Measurements from ENCODE around the gene AMHR2.
"Not testable (repeated sequence)": the region's sequence is repeated elsewhere in the genome, so short reads cannot be mapped to it uniquely, and the experiment has no call there.

The AMHR2 gene

DNA sequence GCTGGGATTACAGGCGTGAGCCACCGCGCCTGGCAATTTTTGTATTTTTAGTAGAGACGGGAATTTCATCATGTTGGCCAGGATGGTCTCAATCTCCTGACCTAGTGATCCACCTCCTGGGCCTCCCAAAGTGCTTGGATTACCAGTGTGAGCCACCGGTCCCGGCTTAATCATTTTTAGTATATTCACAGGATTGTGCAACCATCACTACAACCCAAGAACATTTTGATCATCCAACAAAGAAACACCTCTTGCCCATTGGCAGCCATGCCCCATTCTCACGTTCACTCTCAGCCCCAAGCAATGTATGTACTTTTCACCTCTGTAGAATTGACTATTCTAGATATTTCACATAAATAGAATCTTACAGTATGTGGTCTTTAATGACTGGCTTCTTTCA, 23.8 kb upstream of the AMHR2 start:
- DNase-seq (ENCODE audit: low read depth): no peak
- no peak for TF ChIP-seq CTCF (conservative IDR thresholded peaks at IDR 0.05; ENCODE audit: control insufficient read depth, insufficient read depth, low read depth, low read length)

GRCh38 chr12:53402351-53402750, 21.3 kb upstream of the AMHR2 start:
- H3K4me3 ChIP-seq (ENCODE audit: control insufficient read depth, low read depth, low read length); DNase-seq (ENCODE audit: low read depth): not testable (repeated sequence)

More for the DNA sequence above, 23.8 kb upstream of the AMHR2 start:
- H3K4me3 ChIP-seq (ENCODE audit: control insufficient read depth, low read depth, low read length): no peak overlapping the region

GRCh38 chr12:53402871-53403270, 20.8 kb upstream of the AMHR2 start:
- DNase-seq (ENCODE audit: low read depth): no peak
- no peak overlapping the region for H3K4me3 ChIP-seq (ENCODE audit: control insufficient read depth, low read depth, low read length)
- no peak for TF ChIP-seq CTCF (conservative IDR thresholded peaks at IDR 0.05; ENCODE audit: control insufficient read depth, insufficient read depth, low read depth, low read length)

GRCh38 chr12:53410951-53411350, 12.7 kb upstream of the AMHR2 start:
- DNase-seq (ENCODE audit: low read depth): no peak
- no peak for TF ChIP-seq CTCF (conservative IDR thresholded peaks at IDR 0.05; ENCODE audit: control insufficient read depth, insufficient read depth, low read depth, low read length)
- H3K4me3 ChIP-seq (ENCODE audit: control insufficient read depth, low read depth, low read length): no peak overlapping the region

GRCh38 chr12:53413485-53414204, 10.0 kb upstream of the AMHR2 start:
- no peak overlapping the region for H3K4me3 ChIP-seq (ENCODE audit: control insufficient read depth, low read depth, low read length)
- DNase-seq (ENCODE audit: low read depth): no peak
- no peak for TF ChIP-seq CTCF (conservative IDR thresholded peaks at IDR 0.05; ENCODE audit: control insufficient read depth, insufficient read depth, low read depth, low read length)

- TF ChIP-seq CTCF (conservative IDR thresholded peaks at IDR 0.05; ENCODE audit: control insufficient read depth, insufficient read depth, low read depth, low read length): no peak
- no peak overlapping the region for H3K4me3 ChIP-seq (ENCODE audit: control insufficient read depth, low read depth, low read length)
Observed at GRCh38 chr12:53414756-53415417, 8.8 kb upstream of the AMHR2 start.

DNA sequence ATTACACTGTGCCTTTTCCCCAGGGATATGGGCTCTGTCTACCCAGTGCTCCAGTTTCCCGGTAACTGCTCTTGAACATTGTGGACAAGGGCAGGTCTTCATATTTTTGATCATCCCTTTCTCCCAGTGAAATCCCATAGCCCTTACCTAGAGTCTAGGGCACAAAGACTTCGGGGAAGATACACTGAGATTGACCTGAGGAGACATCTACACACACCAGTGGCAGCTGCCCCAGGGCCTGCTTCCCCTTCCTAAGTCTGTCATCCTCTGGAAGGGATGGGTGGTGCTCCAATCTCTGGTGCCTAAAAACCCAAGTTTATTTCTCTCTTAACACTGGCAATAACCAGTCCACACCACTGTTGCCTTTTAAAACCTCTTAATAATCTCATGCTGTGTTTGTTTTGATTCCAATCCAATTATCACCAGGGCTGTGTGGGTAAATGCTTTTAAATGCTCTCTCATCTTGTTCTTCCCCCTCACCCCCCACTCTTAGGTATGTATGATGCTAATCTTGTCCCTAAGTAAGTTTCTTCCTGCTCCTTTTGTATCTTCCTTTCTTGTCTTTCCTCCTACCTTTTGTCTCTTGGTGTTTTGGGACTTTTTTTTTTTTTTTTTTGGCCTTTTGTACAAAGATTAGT, 7.8 kb upstream of the AMHR2 start:
- DNase-seq (ENCODE audit: low read depth): peak; percentile 18
- not testable (repeated sequence) for H3K4me3 ChIP-seq (ENCODE audit: control insufficient read depth, low read depth, low read length)

More at GRCh38 chr12:53414756-53415417, 8.8 kb upstream of the AMHR2 start:
- no peak for DNase-seq (ENCODE audit: low read depth)

DNA sequence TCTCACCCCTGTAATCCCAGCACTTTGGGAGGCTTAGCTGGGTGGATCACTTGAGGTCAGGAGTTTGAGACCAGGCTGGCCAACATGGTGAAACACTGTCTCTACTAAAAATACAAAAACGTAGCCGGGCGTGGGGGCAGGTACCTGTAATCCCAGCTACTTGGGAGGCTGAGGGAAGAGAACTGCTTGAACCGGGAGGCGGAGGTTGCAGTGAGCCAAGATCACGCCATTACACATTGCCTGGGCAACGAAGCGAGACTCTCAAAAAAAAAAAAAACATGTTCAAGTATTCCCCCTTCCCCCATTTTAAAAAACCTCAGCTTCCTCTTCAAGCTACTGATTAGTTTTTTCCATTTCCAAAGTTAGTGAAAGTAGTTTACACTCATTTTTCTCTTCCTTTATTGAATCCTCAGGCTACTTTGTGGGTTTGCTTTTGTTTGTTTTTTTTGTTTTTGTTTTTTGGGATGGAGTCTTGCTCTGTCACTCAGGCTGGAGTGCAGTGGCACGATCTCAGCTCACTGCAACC, 6.3 kb upstream of the AMHR2 start:
- not testable (repeated sequence) for H3K4me3 ChIP-seq (ENCODE audit: control insufficient read depth, low read depth, low read length); DNase-seq (ENCODE audit: low read depth)

Measured in fibroblast of mammary gland (primary cell).